Ishikawa (cell line): ENCODE data around the gene C2CD2L.

Experiments used
- CREB1 ChIP-seq: IDR thresholded peaks from 2 replicates; pipeline ENCODE4 v1.6.1; 2012; ENCODE audit warnings: low read depth
- EGR1 ChIP-seq: IDR thresholded peaks from 2 replicates; pipeline ENCODE4 v1.6.1; 2012
- EP300 ChIP-seq: IDR thresholded peaks from 2 replicates; pipeline ENCODE4 v1.6.1; 2012; ENCODE audit warnings: borderline replicate concordance
- FOXM1 ChIP-seq: IDR thresholded peaks from 2 replicates; pipeline ENCODE4 v1.6.1; 2012; ENCODE audit warnings: low read depth, borderline replicate concordance
- MAX ChIP-seq: IDR thresholded peaks from 2 replicates; pipeline ENCODE4 v1.6.1; 2012
- RAD21 ChIP-seq: IDR thresholded peaks from 2 replicates; pipeline ENCODE4 v1.6.1; 2012; ENCODE audit warnings: low read depth
- REST ChIP-seq: IDR thresholded peaks from 2 replicates; pipeline ENCODE4 v1.6.1; 2012; ENCODE audit warnings: low read depth, mild to moderate bottlenecking
- TAF1 ChIP-seq: IDR thresholded peaks from 2 replicates; pipeline ENCODE4 v1.6.1; 2012; ENCODE audit warnings: low read depth, mild to moderate bottlenecking
- TCF12 ChIP-seq: IDR thresholded peaks from 2 replicates; pipeline ENCODE4 v1.6.1; 2012; ENCODE audit warnings: low read depth
- TEAD4 ChIP-seq: IDR thresholded peaks from 2 replicates; pipeline ENCODE4 v1.6.1; 2012
- USF1 ChIP-seq: IDR thresholded peaks from 2 replicates; pipeline ENCODE4 v1.6.1; 2012
- YY1 ChIP-seq: IDR thresholded peaks from 2 replicates; pipeline ENCODE4 v1.6.1; 2012; ENCODE audit warnings: low read depth
- ZBTB7A ChIP-seq: IDR thresholded peaks from 2 replicates; pipeline ENCODE4 v1.6.1; 2012; ENCODE audit warnings: low read depth

DNA sequence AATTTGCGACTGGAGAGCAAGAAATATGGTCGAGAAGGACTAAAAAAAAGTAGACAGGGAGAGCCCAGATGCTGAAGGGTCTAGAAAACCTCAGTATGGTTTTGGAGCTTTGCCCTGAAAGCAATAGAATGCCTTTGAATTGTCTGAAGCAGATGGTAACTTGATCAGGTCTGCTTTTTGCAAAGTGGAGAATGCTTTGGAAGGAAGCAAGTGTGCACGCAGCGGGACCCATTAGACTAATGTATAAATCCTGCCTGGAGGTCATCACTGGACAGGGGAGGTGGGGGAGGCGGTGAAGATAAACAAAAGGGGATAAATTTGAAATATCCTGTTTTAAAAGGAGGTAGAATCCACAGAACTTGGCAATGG lies 13.5 kb downstream of the C2CD2L start:
- TF ChIP-seq CREB1 (no peak), FOXM1 (no peak), USF1 (no peak), RAD21 (no peak), MAX (no peak), YY1 (no peak), REST (no peak), EP300 (no peak), EGR1 (no peak), TCF12 (no peak), TEAD4 (no peak), TAF1 (no peak), ZBTB7A (no peak)
